ENCODE data around the gene KANK4. TPM values are rescaled to one million over a fixed set of nuclear protein-coding genes. Genes with fewer than 3 reads are reported as not detected.

KANK4 gene
- total RNA-seq, 4 donors from 2014 or later, result 14.5 TPM; not detected in 3

- Histone ChIP-seq H3K4me1 (no peaks in the 10 kb centered on the region), H3K27me3 (no peaks in the 10 kb centered on the region), H3K9me3 (no peaks in the 10 kb centered on the region), H3K27ac (no peak overlapping the region), H3K4me3 (no peak overlapping the region), H3K36me3 (no peaks in the 10 kb centered on the region)
- TF ChIP-seq CTCF (IDR thresholded peaks at IDR 0.05) (no peak), POLR2A (IDR thresholded peaks at IDR 0.05) (no peak)
- no peak for DNase-seq
- intact Hi-C loops (cut with DNase I; ENCODE audit: low total_unique reads), result no loop called here
These were observed 7.7 kb downstream of the KANK4 start for GRCh38 chr1:62311473-62311943.

GRCh38 chr1:62309906-62310305, 9.3 kb downstream of the KANK4 start:
- H3K4me1 ChIP-seq, result no peaks in the 10 kb centered on the region
- H3K27me3 ChIP-seq, result no peaks in the 10 kb centered on the region
- H3K9me3 ChIP-seq, result no peaks in the 10 kb centered on the region
- no peak overlapping the region for H3K4me3 ChIP-seq
- intact Hi-C loops (cut with DNase I; ENCODE audit: low total_unique reads), result no loop called here
- TF ChIP-seq POLR2A (IDR thresholded peaks at IDR 0.05) (no peak), CTCF (IDR thresholded peaks at IDR 0.05) (no peak)
- no peak for DNase-seq
- no peak overlapping the region for H3K27ac ChIP-seq
- H3K36me3 ChIP-seq, result no peaks in the 10 kb centered on the region

- no peaks in the 10 kb centered on the region for H3K36me3 ChIP-seq
- H3K27me3 ChIP-seq, result no peaks in the 10 kb centered on the region
- H3K27ac ChIP-seq, result no peak overlapping the region
- TF ChIP-seq POLR2A (IDR thresholded peaks at IDR 0.05), result no peak
- no peak for TF ChIP-seq CTCF (IDR thresholded peaks at IDR 0.05)
- DNase-seq, result no peak
- no peaks in the 10 kb centered on the region for H3K9me3 ChIP-seq
- H3K4me1 ChIP-seq, result no peaks in the 10 kb centered on the region
- intact Hi-C loops (cut with DNase I; ENCODE audit: low total_unique reads), result no loop called here
- H3K4me3 ChIP-seq, result no peak overlapping the region
These were observed 10.6 kb downstream of the KANK4 start for GRCh38 chr1:62308606-62309005.

- H3K27ac ChIP-seq, result no peak overlapping the region
- no peaks in the 10 kb centered on the region for H3K36me3 ChIP-seq
- no peaks in the 10 kb centered on the region for H3K9me3 ChIP-seq
- intact Hi-C loops (cut with DNase I; ENCODE audit: low total_unique reads), result no loop called here
- no peak for DNase-seq
- no peak overlapping the region for H3K4me3 ChIP-seq
- no peaks in the 10 kb centered on the region for H3K27me3 ChIP-seq
- H3K4me1 ChIP-seq, result no peaks in the 10 kb centered on the region
- TF ChIP-seq CTCF (IDR thresholded peaks at IDR 0.05) (no peak), POLR2A (IDR thresholded peaks at IDR 0.05) (no peak)
These were observed 11.2 kb downstream of the KANK4 start for GRCh38 chr1:62307895-62308492.

GRCh38 chr1:62307446-62307845, 11.8 kb downstream of the KANK4 start:
- no peaks in the 10 kb centered on the region for H3K27me3 ChIP-seq
- TF ChIP-seq CTCF (IDR thresholded peaks at IDR 0.05) (no peak), POLR2A (IDR thresholded peaks at IDR 0.05) (no peak)
- H3K27ac ChIP-seq, result no peak overlapping the region
- H3K9me3 ChIP-seq, result no peaks in the 10 kb centered on the region
- no peak for DNase-seq
- H3K4me3 ChIP-seq, result no peak overlapping the region
- intact Hi-C loops (cut with DNase I; ENCODE audit: low total_unique reads), result no loop called here
- no peaks in the 10 kb centered on the region for H3K4me1 ChIP-seq
- H3K36me3 ChIP-seq, result no peaks in the 10 kb centered on the region

Measured in uterus (tissue), 4 donors.